Measurements from ENCODE around the gene SNPH. TPM values are rescaled to one million over a fixed set of nuclear protein-coding genes. Genes with fewer than 3 reads are reported as not detected.
"Not testable (repeated sequence)": the region's sequence is repeated elsewhere in the genome, so short reads cannot be mapped to it uniquely, and the experiment has no call there.

The SNPH gene, protein sequence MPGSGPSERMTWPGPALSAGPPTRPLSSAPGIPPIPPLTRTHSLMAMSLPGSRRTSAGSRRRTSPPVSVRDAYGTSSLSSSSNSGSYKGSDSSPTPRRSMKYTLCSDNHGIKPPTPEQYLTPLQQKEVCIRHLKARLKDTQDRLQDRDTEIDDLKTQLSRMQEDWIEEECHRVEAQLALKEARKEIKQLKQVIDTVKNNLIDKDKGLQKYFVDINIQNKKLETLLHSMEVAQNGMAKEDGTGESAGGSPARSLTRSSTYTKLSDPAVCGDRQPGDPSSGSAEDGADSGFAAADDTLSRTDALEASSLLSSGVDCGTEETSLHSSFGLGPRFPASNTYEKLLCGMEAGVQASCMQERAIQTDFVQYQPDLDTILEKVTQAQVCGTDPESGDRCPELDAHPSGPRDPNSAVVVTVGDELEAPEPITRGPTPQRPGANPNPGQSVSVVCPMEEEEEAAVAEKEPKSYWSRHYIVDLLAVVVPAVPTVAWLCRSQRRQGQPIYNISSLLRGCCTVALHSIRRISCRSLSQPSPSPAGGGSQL
- total RNA-seq = 29.4 and 36.5 TPM in 2 replicates
- polyA plus RNA-seq (2012) = 13.3 TPM

DNA sequence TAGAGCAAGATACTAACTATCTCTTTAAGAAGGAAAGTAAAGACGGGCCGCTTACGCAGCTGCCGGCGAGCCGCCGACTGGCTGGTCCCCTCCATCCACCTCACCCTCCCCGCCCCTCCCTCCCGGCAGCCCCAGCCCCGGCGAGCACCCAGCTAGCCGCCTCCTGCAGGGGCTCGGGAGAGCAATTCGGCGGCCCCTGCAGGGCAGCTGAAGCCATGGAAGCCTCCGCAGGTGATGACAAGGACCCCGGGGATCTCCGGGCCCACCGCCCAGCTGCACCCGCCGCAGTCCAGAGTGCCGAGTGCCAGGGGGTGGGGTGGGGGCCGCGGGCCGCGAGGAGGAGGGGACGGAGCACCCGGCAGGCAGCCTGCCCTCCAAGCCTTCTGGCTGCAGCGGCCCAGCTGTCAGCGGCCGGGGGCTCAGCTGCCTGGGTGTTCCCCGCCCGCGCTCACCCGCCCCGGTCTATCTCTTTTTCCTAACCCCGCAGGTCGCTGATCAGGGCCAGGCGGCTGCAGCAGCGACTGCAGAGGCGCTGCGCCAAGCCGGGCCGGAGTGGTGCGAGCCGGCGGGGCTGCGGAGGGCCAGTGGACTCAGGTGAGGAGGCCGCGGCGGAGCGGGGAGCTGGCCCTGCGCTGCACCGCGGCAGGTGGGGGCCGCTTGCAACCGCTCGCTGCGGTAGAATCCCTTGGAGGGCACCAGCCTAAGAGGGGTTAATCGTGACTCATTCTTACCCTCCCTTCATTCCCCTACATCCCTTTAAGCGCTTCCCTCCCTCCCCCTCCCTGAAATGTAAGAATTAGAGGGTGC lies at the start of gene SNPH:
Gene SNPH, plus strand, starts transcription at position 128 of the 807 bp plus-strand sequence. CDS start 29,946 bp downstream, outside the sequence.
- DNase-seq (ENCODE audit: low read depth) = peak; percentile 82

DNA sequence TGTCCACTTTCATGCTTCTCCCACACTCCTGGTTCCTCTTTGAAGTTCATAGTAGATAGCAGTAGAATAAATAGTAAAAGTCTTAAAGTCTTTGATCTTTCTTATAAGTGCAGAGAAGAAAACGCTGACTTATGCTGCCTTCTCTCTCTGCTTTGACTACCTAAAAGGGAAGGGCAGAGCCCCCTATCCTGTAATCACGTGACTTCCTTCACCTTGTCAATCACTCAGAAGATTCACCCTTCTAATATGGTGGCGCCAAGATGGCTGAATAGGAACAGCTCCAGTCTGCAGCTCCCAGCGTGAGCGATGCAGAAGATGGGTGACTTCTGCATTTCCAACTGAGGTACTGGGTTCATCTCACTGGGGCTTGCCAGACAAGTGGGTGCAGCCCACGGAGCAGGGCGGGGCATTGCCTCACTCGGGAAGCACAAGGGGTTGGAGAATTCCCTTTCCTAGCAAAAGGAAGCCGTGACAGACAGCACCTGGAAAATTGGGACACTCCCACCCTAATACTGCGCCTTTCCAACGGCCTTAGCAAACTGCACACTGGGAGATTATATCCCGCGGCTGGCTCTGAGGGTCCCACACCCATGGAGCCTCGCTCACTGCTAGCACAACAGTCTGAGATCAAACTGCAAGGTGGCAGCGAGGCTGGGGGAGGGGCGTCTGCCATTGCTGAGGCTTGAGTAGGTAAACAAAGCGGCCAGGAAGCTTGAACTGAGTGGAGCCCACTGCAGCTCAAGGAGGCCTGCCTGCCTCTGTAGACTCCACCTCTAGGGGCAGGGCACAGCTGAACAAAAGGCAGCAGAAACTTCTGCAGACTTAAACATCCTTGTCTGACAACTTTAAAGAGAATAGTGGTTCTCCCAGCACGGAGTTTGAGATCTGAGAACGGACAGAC lies 49.3 kb upstream of the SNPH start:
- not testable (repeated sequence) for DNase-seq (ENCODE audit: low read depth)

DNA sequence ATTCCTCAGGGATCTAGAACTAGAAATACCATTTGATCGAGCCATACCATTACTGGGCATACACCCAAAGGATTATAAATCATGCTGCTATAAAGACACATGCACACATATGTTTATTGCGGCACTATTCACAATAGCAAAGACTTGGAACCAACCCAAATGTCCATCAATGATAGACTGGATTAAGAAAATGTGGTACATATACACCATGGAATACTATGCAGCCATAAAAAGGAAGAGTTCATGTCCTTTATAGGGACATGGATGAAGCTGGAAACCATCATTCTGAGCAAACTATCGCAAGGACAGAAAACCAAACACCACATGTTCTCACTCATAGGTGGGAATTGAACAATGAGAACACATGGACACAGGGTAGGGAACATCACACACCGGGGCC lies 43.3 kb upstream of the SNPH start:
- not testable (repeated sequence) for DNase-seq (ENCODE audit: low read depth)

DNA sequence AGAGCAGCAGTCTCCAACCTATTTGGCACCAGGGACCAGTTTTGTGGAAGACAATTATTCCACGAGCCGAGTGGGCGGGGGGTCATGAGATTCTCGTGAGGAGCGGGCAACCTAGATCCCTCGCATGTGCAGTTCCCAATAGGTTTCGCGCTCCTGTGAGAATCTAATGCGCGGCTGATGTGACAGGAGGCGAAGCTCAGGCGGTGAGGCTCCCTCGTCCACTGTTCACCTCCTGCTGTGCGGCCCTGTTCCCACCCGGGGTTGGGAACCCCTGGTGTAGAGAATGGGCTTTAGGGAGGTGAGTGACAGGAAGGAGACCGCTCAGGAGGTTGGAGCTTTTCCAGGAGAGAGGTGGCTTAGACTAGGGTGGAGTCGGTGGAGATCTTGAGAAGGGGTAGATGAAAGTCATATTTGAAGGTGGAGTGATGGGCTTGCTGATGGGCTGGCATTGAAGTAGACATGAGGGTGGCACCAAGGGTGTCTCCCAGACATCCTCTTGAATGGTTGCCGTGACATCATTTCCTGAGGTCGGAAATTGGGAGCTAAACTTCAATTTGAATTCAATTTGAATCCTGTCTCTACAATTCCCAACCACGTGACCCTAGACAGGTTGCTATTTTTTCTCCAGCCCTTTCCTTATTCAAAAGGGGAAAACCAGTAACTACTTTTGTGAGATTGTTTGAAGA lies 41.7 kb upstream of the SNPH start:
- DNase-seq (ENCODE audit: low read depth) = no peak

DNA sequence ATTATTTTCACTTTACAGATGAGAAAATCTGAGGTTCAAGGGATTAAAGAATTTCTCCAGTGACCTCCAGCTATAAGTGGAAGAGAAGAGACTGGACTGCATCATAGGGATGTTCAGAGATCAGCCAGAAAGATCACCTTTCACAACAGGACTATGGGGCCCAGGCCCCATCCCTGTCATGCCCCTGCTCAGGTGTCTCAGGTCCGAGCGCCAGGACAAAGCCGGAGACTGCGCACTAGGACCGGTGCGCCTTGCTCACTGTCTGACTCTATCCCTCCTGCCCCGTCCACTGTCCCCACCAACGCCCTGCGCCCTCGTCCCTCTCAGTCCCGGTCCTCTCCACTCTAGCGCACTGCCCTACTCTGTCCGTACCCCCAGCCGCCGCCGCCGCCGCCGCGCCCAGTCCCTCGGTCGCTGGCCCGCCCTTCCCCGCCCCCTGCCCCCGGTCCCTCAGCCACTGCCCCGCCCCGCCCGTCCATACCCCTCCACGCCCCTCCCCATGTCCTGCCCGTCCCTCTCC lies 40.8 kb upstream of the SNPH start:
- no peak for DNase-seq (ENCODE audit: low read depth)

DNA sequence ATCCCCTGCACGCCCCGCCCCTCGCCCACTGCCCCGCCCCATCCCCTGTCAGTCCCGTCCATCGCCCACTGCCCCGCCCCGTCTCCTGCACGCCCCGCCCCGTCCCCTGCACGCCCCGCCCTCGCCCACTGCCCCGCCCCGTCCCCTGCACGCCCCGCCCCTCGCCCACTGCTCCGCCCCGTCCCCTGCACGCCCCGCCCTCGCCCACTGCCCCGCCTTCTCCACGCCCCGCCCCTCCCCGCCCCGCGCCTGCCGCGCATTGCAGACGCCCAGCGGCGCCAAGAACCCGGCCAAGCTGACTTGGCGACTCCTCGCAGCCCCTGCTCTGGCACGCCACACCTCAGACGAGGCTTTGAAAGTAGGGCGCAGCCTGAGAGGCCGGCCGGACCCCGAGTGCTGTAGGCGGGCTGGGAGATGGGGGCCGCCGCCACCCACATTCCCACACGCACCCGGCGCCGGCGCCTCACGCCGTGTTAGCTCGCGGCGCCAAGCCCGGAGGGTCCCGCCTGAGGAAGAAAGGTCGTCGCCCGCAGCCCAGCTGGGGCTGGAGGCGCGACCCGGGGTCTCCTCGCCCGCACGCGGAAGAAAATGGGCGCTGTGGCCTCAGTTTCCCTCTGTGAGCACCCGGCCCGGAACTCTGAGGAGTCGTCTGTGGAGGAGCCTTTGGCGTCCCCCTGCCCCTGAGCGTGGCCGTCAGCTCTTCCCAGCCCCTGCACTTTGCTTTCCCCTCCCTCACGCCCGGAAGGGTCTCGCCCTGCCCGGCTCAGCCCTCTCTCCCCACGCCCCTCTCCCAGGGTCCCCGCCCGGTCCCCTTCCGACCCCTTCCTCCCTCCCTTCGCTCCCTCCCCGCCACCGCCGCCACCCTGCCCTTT lies 40.1 kb upstream of the SNPH start, which contains the start of gene RAD21L1:
Gene RAD21L1, plus strand, starts transcription at position 262 of the 872 bp plus-strand sequence. CDS start 2,410 bp downstream, outside the sequence.
- peak; percentile 68 for DNase-seq (ENCODE audit: low read depth)

DNA sequence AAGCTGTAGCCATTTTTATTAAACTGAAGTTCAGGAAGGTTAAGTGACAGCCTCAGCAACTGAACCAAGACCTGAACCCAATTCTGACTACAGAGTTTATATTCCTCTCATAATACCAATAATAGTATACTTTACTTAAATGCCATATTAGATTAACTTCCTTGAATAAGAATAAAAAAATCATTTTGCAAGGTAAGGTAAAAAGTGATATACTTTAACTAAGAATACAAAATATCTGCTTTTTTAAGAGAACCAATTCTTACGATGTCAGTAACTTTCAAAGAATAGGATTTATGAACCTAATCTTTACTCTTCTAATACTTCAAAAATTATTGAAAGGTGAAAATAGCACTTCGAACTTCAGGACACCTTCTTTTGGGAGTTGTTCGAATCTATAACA lies 36.6 kb upstream of the SNPH start:
- no peak for DNase-seq (ENCODE audit: low read depth)

DNA sequence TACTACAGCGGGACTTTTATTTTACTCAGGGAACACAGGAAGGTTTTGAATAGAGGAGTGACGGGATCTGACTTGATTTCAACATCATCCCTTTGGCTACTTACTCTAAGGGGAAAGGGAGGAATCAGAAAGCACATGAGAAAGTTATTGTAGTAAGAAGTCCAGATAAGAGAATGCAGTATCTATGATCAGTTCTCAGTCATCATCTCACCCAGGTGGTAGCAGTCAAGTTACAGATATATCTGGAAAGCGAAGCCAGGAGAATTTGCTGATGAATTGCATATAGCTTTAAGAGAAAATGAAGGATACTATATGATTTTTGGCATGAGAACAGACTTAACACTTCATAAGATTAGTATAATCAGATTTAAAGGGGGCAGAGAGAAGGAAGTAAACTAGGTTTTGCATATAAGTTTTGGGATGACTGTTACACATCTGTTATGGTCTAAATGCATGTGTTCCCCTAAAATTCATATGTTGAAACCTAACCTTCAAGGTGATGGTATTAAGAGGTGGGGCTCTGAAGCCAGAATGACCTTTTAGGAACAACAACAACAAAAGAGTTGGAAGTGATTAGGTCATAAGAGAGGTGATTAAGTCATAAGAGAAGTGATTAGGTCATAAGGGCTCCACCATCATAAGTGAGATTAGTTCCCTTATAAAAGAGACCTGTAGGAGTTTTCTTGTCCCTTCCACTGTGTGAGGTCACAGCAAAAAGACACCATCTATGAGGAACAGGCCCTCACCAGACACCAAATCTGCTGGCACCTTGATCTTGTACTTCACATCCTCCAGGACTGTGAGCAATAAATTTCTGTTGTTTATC lies 33.6 kb upstream of the SNPH start:
- no peak for DNase-seq (ENCODE audit: low read depth)

DNA sequence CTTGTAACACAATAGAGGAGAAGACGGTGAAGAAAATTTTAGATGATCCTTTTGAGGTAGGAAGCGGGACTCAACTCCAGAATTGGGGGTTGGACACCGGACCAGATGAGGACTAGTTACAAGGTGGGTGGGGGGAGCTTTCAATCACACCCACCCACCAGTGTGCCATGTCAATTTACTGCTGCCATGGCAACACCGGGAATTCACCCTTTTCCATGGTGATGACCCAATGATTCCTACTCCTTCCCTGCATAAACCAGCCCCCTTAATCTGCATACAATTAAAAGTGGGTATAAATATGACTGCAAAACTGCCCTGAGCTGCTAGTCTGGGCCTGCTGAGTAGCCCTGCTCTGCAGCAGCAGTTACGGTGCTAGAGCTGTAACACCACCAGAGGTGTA lies 25.5 kb upstream of the SNPH start:
- DNase-seq (ENCODE audit: low read depth) = no peak

DNA sequence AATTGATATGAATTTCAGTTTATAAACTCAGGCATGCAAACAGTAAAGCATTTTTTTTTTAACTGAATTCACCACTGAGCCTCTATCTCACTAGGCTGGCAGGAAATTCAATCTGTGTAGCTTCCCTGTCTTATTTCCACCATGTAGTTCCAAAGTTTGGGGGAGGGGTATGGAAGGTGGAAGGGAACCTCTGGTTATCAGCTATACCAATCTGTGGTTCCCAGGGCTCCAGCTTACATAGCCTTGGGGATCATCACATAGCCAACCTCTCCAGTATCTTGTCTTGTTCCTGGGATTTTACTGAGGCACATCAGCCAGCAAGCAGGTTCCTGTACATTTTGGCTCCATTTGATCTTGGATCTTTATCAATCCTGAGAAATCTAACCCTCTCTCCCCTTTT lies 24.6 kb upstream of the SNPH start:
- no peak for DNase-seq (ENCODE audit: low read depth)

DNA sequence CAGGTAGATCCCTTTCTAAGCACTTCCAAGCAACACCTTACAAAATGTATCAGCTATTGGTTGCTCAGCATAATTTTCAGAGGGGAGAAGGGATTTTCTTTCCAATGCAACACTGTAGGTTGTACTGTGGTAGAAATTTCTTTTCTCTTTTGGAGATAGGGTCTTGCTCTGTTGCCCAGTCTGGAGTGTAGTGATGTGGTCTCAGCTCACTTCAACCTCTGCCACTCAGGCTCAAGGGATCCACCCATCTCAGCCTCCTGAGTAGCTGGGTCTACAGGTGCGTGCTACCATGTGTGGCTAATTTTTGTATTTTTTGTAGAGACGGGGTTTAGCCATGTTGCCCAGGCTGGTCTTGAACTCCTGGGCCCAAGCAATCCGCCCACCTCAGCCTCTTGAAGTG lies 24.0 kb upstream of the SNPH start:
- DNase-seq (ENCODE audit: low read depth) = no peak

DNA sequence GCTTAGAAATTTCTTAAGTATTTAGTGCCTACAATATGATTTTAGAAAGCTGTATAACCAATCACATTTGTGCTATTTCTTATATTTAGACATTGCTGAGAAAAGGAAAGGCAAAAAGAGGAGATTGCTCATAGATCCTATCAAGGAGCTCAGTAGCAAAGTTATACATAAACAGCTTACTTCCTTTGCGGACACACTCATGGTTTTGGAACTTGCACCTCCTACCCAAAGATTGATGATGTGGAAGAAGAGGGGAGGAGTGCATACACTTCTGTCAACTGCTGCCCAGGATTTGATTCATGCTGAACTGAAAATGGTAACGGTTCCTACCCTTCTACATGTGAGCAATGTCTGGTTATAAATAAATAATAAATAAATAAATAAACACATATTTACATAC lies 23.6 kb upstream of the SNPH start:
- no peak for DNase-seq (ENCODE audit: low read depth)

DNA sequence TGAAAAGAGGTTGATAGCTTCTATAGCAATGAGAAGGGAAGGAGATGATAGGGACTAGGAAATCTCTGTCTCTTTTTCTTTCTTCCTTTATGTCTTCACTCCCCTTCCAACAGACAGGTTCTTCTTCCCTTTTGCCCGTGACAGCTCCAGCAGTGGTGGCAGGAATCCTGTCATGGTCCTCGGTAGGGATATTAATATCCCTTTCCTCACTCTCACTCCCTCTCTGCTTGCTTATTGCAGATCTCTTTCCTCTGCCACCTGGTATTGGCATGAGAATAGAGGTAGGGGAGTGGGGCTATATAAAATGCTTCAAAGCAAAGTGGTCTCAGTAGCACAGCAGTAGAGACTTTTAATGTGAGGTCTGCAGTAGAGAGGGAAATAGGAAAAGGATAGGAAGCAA lies 20.5 kb upstream of the SNPH start:
- peak; percentile 30 for DNase-seq (ENCODE audit: low read depth)

DNA sequence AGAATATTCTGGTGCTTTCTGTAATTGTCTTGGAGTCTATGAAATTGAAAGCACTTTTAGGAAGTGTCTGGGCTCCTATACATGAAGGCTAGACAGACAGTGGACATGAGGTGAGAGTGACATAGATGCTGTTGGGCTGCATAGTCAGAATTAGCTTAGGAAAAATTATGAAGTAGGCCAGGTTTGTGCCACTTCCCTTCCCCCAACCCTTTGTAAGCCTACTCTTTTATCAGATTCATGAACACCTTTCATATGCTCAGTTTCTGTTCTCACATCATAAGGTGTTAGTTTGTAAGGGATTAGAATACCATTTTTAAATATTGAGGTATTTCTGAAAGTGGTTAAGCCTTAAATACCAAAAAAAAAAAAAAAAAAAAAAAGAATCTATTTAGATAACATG lies 18.4 kb upstream of the SNPH start:
- DNase-seq (ENCODE audit: low read depth) = no peak

DNA sequence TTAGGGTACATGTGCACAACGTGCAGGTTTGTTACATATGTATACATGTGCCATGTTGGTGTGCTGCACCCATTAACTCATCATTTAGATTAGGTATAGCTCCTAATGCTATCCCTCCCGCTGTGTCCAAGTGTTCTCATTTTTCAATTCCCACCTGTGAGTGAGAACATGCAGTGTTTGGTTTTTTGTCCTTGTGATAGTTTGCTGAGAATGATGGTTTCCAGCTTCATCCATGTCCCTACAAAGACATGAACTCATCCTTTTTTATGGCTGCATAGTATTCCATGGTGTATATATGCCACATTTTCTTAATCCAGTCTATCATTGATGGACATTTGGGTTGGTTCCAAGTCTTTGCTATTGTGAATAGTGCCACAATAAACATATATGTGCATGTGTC lies 15.8 kb upstream of the SNPH start:
- not testable (repeated sequence) for DNase-seq (ENCODE audit: low read depth)

DNA sequence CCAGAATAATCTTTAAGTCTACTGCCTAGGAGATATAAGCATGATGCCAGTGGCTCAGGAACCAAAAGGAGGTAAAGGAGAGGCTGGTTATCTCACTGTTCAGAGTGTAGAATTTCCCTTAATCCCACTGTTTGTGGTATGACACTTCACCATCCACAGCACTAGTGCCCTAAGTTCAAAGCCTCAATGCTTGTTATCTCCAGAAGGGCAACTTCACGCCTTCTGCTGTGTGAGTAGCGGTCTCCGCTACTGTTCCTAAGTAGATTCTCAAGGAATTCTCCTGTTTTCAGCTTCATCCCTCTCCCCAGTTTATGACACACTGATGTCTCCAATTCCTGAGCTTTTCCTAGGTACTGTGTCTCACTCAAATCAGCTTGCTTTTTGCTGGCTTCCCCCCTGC lies 13.7 kb upstream of the SNPH start:
- no peak for DNase-seq (ENCODE audit: low read depth)

DNA sequence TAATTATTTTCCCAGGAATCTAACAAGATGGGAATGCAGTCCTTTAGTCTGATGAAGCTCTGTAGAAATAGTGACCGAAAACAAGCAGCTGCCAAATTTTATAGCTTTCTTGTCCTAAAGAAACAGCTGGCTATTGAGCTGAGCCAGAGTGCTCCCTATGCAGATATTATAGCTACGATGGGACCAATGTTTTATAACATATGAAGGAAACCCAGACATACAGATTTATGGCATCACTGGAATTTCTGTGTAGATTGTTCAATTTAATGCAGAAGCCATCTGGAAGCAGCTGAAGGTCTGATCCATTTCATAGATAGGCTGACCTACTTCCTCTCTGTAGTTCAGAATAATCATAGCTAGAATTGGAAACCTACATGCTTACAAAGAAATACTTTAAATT lies 11.8 kb upstream of the SNPH start:
- no peak for DNase-seq (ENCODE audit: low read depth)

DNA sequence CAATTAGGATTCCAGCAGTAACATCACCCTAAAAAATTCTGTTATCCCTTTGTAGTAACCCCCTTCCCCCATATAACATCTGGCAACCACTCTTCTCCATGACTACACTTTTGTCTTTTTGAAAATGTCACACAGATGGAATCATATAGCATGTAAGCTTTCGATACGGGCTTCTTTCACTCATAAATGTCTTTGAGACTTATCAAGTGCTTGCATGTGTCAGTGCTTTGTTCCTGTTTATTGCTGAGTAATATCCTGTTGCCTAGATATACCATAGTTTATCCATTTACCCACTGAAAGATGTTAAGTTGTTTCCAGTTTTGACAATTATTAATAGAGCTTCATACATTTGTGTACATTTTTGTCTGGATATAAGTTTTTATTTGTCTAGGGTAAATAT lies 10.4 kb upstream of the SNPH start:
- DNase-seq (ENCODE audit: low read depth) = no peak

All from myocyte (in vitro differentiated cells).